Activated CD8-positive, alpha-beta memory T cell treated with anti-CD3 and anti-CD28 coated beads for 36 hours (primary cell): ENCODE results near the gene KCNN1. TPM values are rescaled to one million over a fixed set of nuclear protein-coding genes. Genes with fewer than 3 reads are reported as not detected.
"Not testable (repeated sequence)": the region's sequence is repeated elsewhere in the genome, so short reads cannot be mapped to it uniquely, and the experiment has no call there.

Experiments used
- CTCF ChIA-PET: fragments of 350-600 bp; sonication (Branson Sonifier 250); formaldehyde crosslinking; loops from one replicate; lab custom pipeline; 2021; ENCODE audit warnings: antibody characterized with exemption; lab: Charles Lee
- POLR2A ChIA-PET: fragments of 350-600 bp; sonication (Branson Sonifier 250); formaldehyde crosslinking; loops from one replicate; lab custom pipeline; 2021; ENCODE audit warnings: antibody characterized with exemption; lab: Charles Lee
- total RNA-seq, 2 experiments: library from RNA; stranded (reverse); gene quantifications; one replicate each; pipeline ENCODE4 v1.2.3, GENCODE V29; 2021

Gene KCNN1
- total RNA-seq, 2 experiments from 2014 or later = 0.15 TPM; not detected in 1

GRCh38 chr19:18031401-18031800, 64.5 kb downstream of the KCNN1 start:
- POLR2A ChIA-PET = not testable (repeated sequence)
- CTCF ChIA-PET = interaction anchor here (1.7 kb wide), 1 partner anchor 25 kb away, joined by 3 read pairs; no protein-coding TSS in a partner anchor

DNA sequence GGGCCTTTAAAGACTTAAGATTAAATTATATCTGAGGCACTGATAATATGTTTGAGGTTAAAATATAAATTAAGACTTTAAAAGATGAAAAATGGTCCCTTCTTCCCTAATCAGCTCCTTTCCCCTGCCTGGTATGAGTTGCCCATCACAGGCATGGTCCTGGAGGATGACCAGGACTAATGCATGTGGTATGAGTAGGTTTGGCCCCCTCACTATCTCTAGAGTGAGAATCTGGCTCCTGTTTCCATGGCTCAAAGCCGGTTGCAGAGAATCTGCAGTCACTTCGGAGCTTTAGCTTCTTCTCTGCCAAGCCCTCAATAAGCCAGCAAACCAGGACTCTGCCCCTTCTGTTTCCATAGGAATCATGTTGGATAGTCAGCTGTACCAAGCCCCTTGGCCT, 65.2 kb downstream of the KCNN1 start:
- CTCF ChIA-PET = not testable (repeated sequence)

GRCh38 chr19:18041054-18041453, 74.1 kb downstream of the KCNN1 start:
- CTCF ChIA-PET = interaction anchor here (0.9 kb wide), 1 partner anchor 34 kb away, joined by 4 read pairs; no protein-coding TSS in a partner anchor
- POLR2A ChIA-PET = no interaction called here

More for the DNA sequence above, 65.2 kb downstream of the KCNN1 start:
- POLR2A ChIA-PET = not testable (repeated sequence)

DNA sequence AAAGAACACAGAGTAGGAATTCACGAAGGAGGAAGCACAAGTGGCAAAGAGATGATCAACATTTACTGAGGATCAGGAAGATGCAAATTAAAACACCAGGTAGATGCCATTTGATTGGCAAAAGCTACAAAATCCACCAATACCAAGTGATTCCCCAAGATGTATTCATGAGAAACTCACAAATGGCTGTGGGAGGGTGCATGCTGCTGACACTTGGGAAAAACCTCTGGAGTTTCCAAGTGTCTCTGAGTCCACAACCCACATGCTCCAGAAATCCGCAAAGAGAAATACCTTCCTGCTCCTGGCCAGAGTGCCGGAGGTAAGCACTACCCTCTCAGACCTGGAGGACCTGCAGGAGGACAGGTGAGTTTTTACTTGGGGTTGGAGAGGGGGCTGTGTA, 76.8 kb downstream of the KCNN1 start:
- CTCF ChIA-PET = interaction anchor here (0.7 to 1.1 kb wide), 3 partner anchors 36 to 99 kb away, joined by 3 read pairs; no protein-coding TSS in a partner anchor
- POLR2A ChIA-PET = interaction anchor here (3.7 kb wide), 1 partner anchor 35 kb away, joined by 20 read pairs; the partner anchor contains the start of gene ARRDC2

DNA sequence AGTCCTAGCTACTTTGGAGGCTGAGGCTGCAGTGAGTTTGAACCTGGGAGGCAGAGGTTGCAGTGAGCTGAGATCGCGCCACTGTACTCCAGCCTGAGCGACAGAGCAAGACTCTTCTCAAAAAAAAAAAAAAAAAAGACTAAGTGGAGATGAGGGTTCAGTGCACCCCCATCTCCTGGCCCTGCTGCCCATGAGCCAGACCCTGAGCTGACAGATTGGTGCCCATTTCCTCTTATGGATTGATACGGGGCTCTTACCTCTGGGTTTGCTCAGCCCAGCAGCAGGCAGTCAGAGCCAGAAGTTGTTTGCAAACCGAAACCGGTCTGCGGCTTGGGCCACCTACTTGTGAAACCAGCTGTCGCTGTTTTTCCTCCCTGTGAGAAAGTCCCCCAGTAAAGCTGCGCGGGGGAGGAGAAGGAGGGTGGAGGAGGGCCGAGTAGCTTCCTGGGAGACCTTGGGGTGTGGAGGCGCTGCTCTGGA, 78.0 kb downstream of the KCNN1 start:
- ChIA-PET CTCF (interaction anchor here (0.7 to 1.9 kb wide), 8 partner anchors 12 to 933 kb away, joined by 3 to 10 read pairs (median 4); partner anchors contain the start of gene ARRDC2), POLR2A (interaction anchor here (0.7 to 3.7 kb wide), 5 partner anchors 27 to 99 kb away, joined by 3 to 20 read pairs (median 6); partner anchors contain the start of gene ARRDC2)

- ChIA-PET POLR2A (interaction anchor here (0.7 to 3.7 kb wide), 3 partner anchors 26 to 37 kb away, joined by 3 to 20 read pairs (median 8); partner anchors contain the start of gene ARRDC2), CTCF (interaction anchor here (0.6 to 1.9 kb wide), 9 partner anchors 11 to 933 kb away, joined by 3 to 10 read pairs (median 4); partner anchors contain the start of gene ARRDC2)
Observed at GRCh38 chr19:18045307-18046050, 78.6 kb downstream of the KCNN1 start.

GRCh38 chr19:18046059-18046718, 79.3 kb downstream of the KCNN1 start:
- POLR2A ChIA-PET = interaction anchor here (3.7 kb wide), 1 partner anchor 38 kb away, joined by 20 read pairs; the partner anchor contains the start of gene ARRDC2
- CTCF ChIA-PET = interaction anchor here (0.6 to 1.9 kb wide), 3 partner anchors 38 to 49 kb away, joined by 4 to 8 read pairs (median 4); partner anchors contain the start of gene ARRDC2

GRCh38 chr19:18049385-18049784, 82.5 kb downstream of the KCNN1 start:
- ChIA-PET POLR2A (no interaction called here), CTCF (interaction anchor here (0.6 to 0.8 kb wide), 2 partner anchors 8 to 42 kb away, joined by 3 read pairs; no protein-coding TSS in a partner anchor)

Other genes with a start within 250 kb of the KCNN1 start
- gene MAP1S, start 247.6 kb upstream of the KCNN1 start, total RNA-seq = 10 to 100 TPM; 59.1 to 69.5 TPM
- gene FCHO1, start 215.6 kb upstream of the KCNN1 start, total RNA-seq = 10 to 100 TPM; 36.9 to 38.5 TPM
- gene B3GNT3, start 172.0 kb upstream of the KCNN1 start, total RNA-seq = not detected
- 1 to 10 TPM; 1.9 to 2.1 TPM for gene INSL3, start 145.6 kb upstream of the KCNN1 start, total RNA-seq
- 100 to 1,000 TPM; 123 to 125 TPM for gene JAK3, start 119.1 kb upstream of the KCNN1 start, total RNA-seq
- gene RPL18A, start 107.2 kb upstream of the KCNN1 start, total RNA-seq = 1,000 to 10,000 TPM; 3,083 to 3,091 TPM
- gene SLC5A5, start 95.2 kb upstream of the KCNN1 start, total RNA-seq = 1 to 10 TPM; 1.0 to 1.4 TPM
- gene CCDC124, start 34.1 kb upstream of the KCNN1 start, total RNA-seq = 100 to 1,000 TPM; 182 to 184 TPM
- gene ARRDC2, start 41.1 kb downstream of the KCNN1 start, total RNA-seq = 10 to 100 TPM; 24.7 to 26.5 TPM
- gene IL12RB1, start 119.8 kb downstream of the KCNN1 start, total RNA-seq = 10 to 100 TPM; 18.7 to 22.0 TPM
- gene MAST3, start 130.7 kb downstream of the KCNN1 start, total RNA-seq = 10 to 100 TPM; 15.5 to 16.2 TPM
- 10 to 100 TPM; 18.6 to 19.5 TPM for gene PIK3R2, start 186.1 kb downstream of the KCNN1 start, total RNA-seq
- 10 to 100 TPM; 22.5 to 24.6 TPM for gene IFI30, start 206.7 kb downstream of the KCNN1 start, total RNA-seq
- gene MPV17L2, start 226.1 kb downstream of the KCNN1 start, total RNA-seq = 10 to 100 TPM; 20.4 to 21.6 TPM
- 1 to 10 TPM; 6.3 to 6.5 TPM for gene RAB3A, start 236.9 kb downstream of the KCNN1 start, total RNA-seq